Measurements from ENCODE around the gene TMEM273.

TMEM273 gene

DNA sequence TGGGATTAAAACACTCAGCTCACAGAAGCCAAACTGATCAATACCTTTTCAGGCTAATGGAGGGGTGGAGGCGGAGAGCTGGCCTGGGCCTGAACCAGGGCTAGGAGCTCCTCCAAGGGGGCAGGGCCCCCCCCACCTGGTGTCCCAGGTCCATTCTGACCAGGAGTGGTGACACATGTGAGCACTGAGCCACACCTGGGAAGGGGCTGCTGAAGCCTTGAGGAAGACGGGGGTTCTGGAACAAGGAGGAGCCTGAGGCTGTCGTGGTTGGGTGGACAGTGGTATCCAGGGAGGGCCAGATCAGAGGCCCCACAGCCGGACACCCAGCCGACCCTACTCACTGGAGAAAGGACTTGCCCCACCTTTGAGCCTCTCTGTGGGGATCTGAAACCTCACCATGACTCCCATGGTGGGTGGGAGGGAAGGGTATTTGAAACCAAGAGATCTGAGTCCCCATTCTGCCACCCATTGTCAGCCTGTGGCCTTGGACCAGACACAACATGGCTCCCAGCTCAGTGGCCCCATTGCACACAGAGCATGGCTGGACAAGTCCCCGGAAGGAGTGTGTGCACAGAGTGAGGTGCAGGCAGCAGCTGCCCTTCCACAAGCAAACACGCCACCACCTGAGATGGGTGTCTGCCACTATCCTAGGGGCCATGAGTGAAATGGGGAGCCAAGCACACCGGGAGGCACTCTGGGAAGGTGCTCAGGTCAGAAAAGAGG is 12.4 kb downstream of the TMEM273 start:
- TF ChIP-seq, protein P1, sequence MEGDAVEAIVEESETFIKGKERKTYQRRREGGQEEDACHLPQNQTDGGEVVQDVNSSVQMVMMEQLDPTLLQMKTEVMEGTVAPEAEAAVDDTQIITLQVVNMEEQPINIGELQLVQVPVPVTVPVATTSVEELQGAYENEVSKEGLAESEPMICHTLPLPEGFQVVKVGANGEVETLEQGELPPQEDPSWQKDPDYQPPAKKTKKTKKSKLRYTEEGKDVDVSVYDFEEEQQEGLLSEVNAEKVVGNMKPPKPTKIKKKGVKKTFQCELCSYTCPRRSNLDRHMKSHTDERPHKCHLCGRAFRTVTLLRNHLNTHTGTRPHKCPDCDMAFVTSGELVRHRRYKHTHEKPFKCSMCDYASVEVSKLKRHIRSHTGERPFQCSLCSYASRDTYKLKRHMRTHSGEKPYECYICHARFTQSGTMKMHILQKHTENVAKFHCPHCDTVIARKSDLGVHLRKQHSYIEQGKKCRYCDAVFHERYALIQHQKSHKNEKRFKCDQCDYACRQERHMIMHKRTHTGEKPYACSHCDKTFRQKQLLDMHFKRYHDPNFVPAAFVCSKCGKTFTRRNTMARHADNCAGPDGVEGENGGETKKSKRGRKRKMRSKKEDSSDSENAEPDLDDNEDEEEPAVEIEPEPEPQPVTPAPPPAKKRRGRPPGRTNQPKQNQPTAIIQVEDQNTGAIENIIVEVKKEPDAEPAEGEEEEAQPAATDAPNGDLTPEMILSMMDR (IDR thresholded peaks at IDR 0.05; ENCODE audit: low read depth, low read length), result no peak
- DNase-seq (ENCODE audit: extremely low read depth, low read depth), result no peak

DNA sequence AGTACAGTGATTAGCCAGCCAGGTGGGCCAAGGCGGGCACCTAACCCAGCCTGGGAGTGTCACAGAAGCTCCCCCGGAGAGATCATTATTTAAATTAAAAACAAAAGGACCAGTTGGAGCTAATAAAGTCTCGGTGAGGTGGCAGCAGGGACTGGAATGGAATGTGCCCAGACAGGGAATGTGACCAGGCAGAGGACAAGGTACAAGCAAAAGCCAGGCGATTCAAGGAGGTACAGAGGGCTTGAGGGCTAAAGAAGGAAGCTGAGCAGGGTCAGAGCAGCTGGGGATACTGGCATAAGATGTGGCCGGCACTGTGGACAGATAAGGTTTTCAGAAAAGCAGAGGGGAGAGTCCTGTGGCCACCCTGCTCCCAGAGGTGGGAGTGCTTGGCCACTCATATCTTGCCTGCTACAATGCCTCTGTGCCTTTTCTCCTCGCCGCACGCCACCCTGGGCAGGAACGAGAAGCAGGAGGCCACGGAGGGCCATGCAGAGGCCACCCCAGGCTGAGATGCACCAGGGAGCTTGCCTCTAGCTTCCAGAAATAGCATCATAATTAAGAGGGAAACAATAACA is 13.2 kb downstream of the TMEM273 start:
- TF ChIP-seq, protein P1 (IDR thresholded peaks at IDR 0.05; ENCODE audit: low read depth, low read length), result no peak
- no peak for DNase-seq (ENCODE audit: extremely low read depth, low read depth)

DNA sequence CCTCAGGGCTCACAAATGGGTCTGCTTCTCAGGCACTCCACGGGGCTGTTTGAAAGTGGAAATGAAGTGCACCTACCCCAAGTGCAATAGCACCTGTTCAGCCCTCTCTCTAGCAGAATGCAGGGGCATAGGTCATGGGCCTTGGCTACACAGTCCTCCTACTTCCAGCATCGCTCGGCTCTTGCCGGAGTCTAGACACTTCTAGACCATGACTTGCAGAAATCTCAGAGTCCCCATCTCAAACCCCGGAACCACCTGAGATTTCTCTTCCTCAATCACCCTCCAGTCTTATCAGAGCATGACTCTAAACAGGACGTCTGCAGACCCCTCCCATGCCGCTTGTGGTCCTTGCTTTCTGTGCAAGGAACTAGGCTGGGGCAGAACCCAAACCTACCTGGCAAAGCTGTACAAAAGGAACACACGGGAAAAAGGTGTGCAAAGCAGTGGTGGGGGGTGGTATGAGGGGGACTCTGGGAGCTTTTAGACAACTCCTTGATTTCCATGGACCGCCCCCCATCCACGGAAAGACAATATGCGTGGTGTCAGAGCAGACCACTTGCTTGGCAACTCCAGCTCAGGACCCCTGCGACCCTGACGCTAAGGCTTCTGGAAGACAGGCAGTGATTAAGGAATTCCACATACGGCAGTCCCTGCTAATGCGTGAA is 13.8 kb downstream of the TMEM273 start:
- TF ChIP-seq, protein P1 (IDR thresholded peaks at IDR 0.05; ENCODE audit: low read depth, low read length), result no peak
- DNase-seq (ENCODE audit: extremely low read depth, low read depth), result no peak

DNA sequence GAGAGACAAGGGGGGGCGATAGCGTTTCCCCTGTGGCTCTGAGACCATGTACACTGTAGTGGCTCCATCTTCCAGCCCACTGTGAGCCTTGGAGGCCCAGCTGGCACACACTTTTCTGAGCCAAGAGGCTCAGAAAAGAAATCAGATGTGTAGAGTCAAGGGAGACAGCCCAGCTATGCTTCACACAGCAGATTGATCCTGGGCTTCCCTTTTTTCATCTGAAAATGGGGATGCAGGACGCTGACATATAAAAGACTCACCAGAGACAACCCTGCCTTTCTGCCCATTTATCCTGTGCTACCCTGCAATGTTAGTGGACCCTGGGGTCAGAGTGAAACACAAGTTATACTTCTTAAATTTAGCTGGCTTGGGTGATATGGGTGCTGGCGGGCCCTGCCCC is 14.3 kb downstream of the TMEM273 start:
- no peak for DNase-seq (ENCODE audit: extremely low read depth, low read depth)
- TF ChIP-seq, protein P1 (IDR thresholded peaks at IDR 0.05; ENCODE audit: low read depth, low read length), result no peak

DNA sequence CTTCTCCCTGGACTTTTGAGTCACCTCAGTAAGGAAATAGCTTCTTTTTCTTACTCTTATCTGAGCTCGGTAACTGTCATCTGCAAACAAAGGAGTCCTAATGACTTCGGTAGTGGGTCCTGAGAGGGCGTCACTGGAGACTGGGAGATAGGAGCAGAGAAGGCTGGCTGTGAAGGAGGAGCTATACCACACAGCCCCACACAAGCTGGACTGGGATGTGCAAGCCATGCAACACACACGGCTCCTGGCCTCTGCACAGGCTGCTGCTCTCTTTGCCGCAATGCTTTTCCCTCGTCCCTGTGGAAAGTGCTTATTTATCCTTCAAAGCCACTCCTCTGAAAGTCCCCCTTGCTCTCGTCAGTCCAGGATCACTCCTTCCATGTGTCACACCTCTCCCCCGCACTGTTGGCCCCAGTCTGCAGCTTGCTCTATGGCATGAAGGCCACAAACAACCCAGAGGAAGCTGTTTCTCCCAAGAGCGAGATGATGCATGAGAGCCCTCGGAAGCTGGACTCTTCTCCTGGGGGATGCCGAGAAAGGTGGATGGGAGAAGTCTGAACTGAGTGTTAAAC is 14.9 kb downstream of the TMEM273 start:
- TF ChIP-seq, protein P1 (IDR thresholded peaks at IDR 0.05; ENCODE audit: low read depth, low read length), result no peak
- no peak for DNase-seq (ENCODE audit: extremely low read depth, low read depth)

DNA sequence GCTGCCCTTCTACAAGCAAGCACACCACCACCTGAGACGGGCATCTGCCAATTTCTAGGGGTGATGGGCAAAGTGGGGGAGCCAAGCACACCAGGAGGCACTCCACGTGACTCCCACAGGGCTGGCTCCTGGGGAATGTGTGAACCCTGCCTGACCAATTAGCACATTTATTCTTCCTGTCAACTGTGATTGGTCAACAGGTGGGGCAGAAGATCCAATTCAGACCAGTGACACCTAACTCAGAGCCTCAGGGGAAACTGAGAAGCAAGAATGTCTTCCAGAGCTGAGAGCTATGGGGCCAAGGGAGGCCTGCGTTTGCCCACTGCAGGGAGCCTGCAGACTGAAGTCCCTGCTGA is 15.4 kb downstream of the TMEM273 start:
- TF ChIP-seq, protein P1 (IDR thresholded peaks at IDR 0.05; ENCODE audit: low read depth, low read length), result no peak
- no peak for DNase-seq (ENCODE audit: extremely low read depth, low read depth)
